Measurements from ENCODE around the gene CASP7.

GRCh38 chr10:113739577-113739976 is 59.9 kb downstream of the CASP7 start:
- TF ChIP-seq SUZ12 (IDR thresholded peaks at IDR 0.05) = no peak
- no peak for TF ChIP-seq L3MBTL2 (conservative IDR thresholded peaks at IDR 0.05)
- no peak for TF ChIP-seq CTBP1 (IDR thresholded peaks at IDR 0.05; ENCODE audit: borderline replicate concordance)
- no peak for TF ChIP-seq ZNF384 (IDR thresholded peaks at IDR 0.05)
- TF ChIP-seq ELF4 (IDR thresholded peaks at IDR 0.05) = no peak
- no peak for TF ChIP-seq BHLHE40 (IDR thresholded peaks at IDR 0.05; ENCODE audit: borderline replicate concordance)
- no peak for TF ChIP-seq FOXA1 (IDR thresholded peaks at IDR 0.05)
- no peak for TF ChIP-seq FOXM1 (IDR thresholded peaks at IDR 0.05; ENCODE audit: borderline replicate concordance)
- no peak for TF ChIP-seq NFRKB (IDR thresholded peaks at IDR 0.05)
- no peak for TF ChIP-seq PKNOX1 (IDR thresholded peaks at IDR 0.05)
